HepG2 (cell line): ENCODE data around the gene SHLD1. TPM values are rescaled to one million over a fixed set of nuclear protein-coding genes. Genes with fewer than 3 reads are reported as not detected.

Experiments used
- ATAC-seq: fragments of 200-7000 bp; cut with Tn5 transposase; 3 replicates; pipeline ENCODE4 v1.9.1; 2020; ENCODE audit warnings: mild to moderate bottlenecking, moderate library complexity
- BruUV-seq: library from RNA; stranded (reverse); fragments of 400-500 nt; replicated peaks from 2 replicates; lab custom pipeline; 2021; lab: Mats Ljungman, UMichigan
- CTCF ChIA-PET: fragments of 300-600 bp; formaldehyde crosslinking; extraction: SDS; loops from one replicate; lab custom pipeline; 2021; ENCODE audit warnings: low total read pairs, inconsistent platforms, low intra/inter-chr PET ratio; lab: Yijun Ruan, JAX
- POLR2A ChIA-PET: fragments of 350-600 bp; sonication (Branson Sonifier 250); formaldehyde crosslinking; loops from one replicate; lab custom pipeline; 2020; ENCODE audit warnings: antibody characterized with exemption, inconsistent platforms; lab: Yijun Ruan, JAX
- DNase-seq: peaks from one replicate; pipeline ENCODE4 v3.0.0-alpha.2; 2015; ENCODE audit warnings: low spot score
- FAIRE-seq: peaks from 3 replicates; lab custom pipeline; 2011; peaks lifted over from hg19 to GRCh38; lab: Jason Lieb, UNC
- H2AFZ ChIP-seq: one replicate; pipeline ENCODE4 v1.6.1; 2011; ENCODE audit warnings: low read length, inconsistent platforms
- H3K27ac ChIP-seq: fragments of 300-600 bp; 3 replicates; pipeline ENCODE4 v1.8.0; 2011; ENCODE audit warnings: mixed run types, mild to moderate bottlenecking, mixed read lengths, low read length, inconsistent platforms; ENCODE audit not compliant: insufficient read depth; ENCODE audit errors: extremely low read length
- H3K27me3 ChIP-seq, 2 experiments: fragments of 200-600 bp in 1 of 2; 2 replicates in 1 of 2; 3 replicates in 1 of 2; pipeline versions ENCODE4 v1.6.0 to v1.8.0; 2011; ENCODE audit warnings: low read length in 2 of 2, mild to moderate bottlenecking in 2 of 2, moderate library complexity in 2 of 2, inconsistent platforms in 1 of 2; ENCODE audit not compliant: insufficient read depth in 2 of 2, control insufficient read depth in 1 of 2
- H3K36me3 ChIP-seq, 2 experiments: fragments of 200-600 bp in 1 of 2; replicated peaks in 1 of 2; 2 replicates in 1 of 2; 3 replicates in 1 of 2; pipeline versions ENCODE4 v1.5.1 to v1.8.0; 2011; ENCODE audit warnings: low read length in 2 of 2, inconsistent platforms in 1 of 2; ENCODE audit not compliant: insufficient read depth in 2 of 2, control insufficient read depth in 1 of 2
- H3K4me1 ChIP-seq: 2 replicates; pipeline ENCODE4 v1.5.1; 2012; ENCODE audit warnings: low read length, inconsistent platforms; ENCODE audit not compliant: insufficient read depth
- H3K4me2 ChIP-seq: 2 replicates; pipeline ENCODE4 v1.6.0; 2011; ENCODE audit warnings: low read depth, low read length, inconsistent platforms
- H3K4me3 ChIP-seq, 3 experiments: fragments of 200-600 bp in 1 of 3; sonication (generic), shearing (Covaris generic) in 1 of 3; replicated peaks in 1 of 3; 2 replicates each; pipeline ENCODE4 v1.5.1; 2011 to 2016; ENCODE audit warnings: low read length in 3 of 3, inconsistent platforms in 2 of 3, low read depth in 2 of 3, mild to moderate bottlenecking in 2 of 3, control low read depth in 1 of 3, mixed read lengths in 1 of 3; ENCODE audit not compliant: insufficient read depth in 1 of 3
- H3K79me2 ChIP-seq: one replicate; pipeline ENCODE4 v1.6.1; 2011; ENCODE audit warnings: low read length, inconsistent platforms; ENCODE audit not compliant: insufficient read depth
- H3K9ac ChIP-seq: 2 replicates; pipeline ENCODE4 v1.6.0; 2011; ENCODE audit warnings: mild to moderate bottlenecking, low read depth, low read length, inconsistent platforms; ENCODE audit not compliant: insufficient read depth
- H3K9me3 ChIP-seq: 2 replicates; pipeline ENCODE4 v1.5.1; 2012; ENCODE audit warnings: mild to moderate bottlenecking, low read length
- H4K20me1 ChIP-seq: 2 replicates; pipeline ENCODE4 v1.6.0; 2011; ENCODE audit warnings: inconsistent platforms, mild to moderate bottlenecking, low read length, moderate library complexity; ENCODE audit not compliant: insufficient read depth
- ADNP ChIP-seq: sonication (generic); formaldehyde crosslinking; IDR thresholded peaks from 2 replicates; pipeline ENCODE4 v1.4.0; 2020; ENCODE audit warnings: missing genetic modification reagents
- IKZF1 ChIP-seq: fragments of 450-650 bp; IDR thresholded peaks from 2 replicates; pipeline ENCODE4 v1.7.1; 2016
- MXI1 ChIP-seq: IDR thresholded peaks from 3 replicates; pipeline ENCODE4 v1.6.1; 2012; ENCODE audit warnings: low read depth, low read length, inconsistent platforms, borderline replicate concordance
- NFE2L1 ChIP-seq: sonication (generic); formaldehyde crosslinking; IDR thresholded peaks from 2 replicates; pipeline ENCODE4 v1.4.0; 2020; ENCODE audit warnings: missing genetic modification reagents, mild to moderate bottlenecking, borderline replicate concordance
- TAF1 ChIP-seq: sonication (generic); formaldehyde crosslinking; IDR thresholded peaks from 2 replicates; pipeline ENCODE4 v1.4.0; 2020; ENCODE audit warnings: missing genetic modification reagents
- ZFP1 ChIP-seq: IDR thresholded peaks from 2 replicates; pipeline ENCODE4 v1.6.1; 2016
- ZNF720 ChIP-seq: sonication (generic); formaldehyde crosslinking; IDR thresholded peaks from 2 replicates; pipeline ENCODE4 v1.4.0; 2020; ENCODE audit warnings: missing genetic modification reagents
- ZNF781 ChIP-seq: sonication (generic); formaldehyde crosslinking; IDR thresholded peaks from 2 replicates; pipeline ENCODE4 v1.5.1; 2020; ENCODE audit warnings: borderline replicate concordance, mild to moderate bottlenecking, missing genetic modification reagents; ENCODE audit errors: not compliant biosample characterization
- WGBS: methylation state at CpG from one replicate; pipeline ENCODE4 v1.1.6; 2017; ENCODE audit warnings: low lambda C conversion rate; 5-methylcytosine and 5-hydroxymethylcytosine counted together
- in situ Hi-C: cut with HindIII; loops from 2 replicates; pipeline ENCODE4 v1.10.0; 2017; ENCODE audit warnings: low pct_unique_long_range_greater_than_20kb; ENCODE audit not compliant: extremely low pct_ligation_motif_present
- intact Hi-C: fragments of 100-400 bp; cut with micrococcal nuclease; formaldehyde crosslinking; loops from one replicate; pipeline ENCODE4 v1.10.0; 2022; ENCODE audit not compliant: unreplicated experiment
- polyA plus RNA-seq, 8 experiments: library from polyadenylated mRNA; depleted of rRNA in 3 of 8; stranded (reverse) in 7 of 8; unstranded in 1 of 8; fragments of >200 nt; fragmentation: Illumina TruSeq in 4 of 8; extraction: Trizol in 4 of 8; gene quantifications; 2 replicates each; pipeline versions ENCODE4 v1.2.1 to v1.2.3, GENCODE V29; 2011 to 2016; ENCODE audit warnings: low read depth in 4 of 8, missing spikeins in 1 of 8, mixed read lengths in 1 of 8; ENCODE audit not compliant: insufficient read depth in 1 of 8
- total RNA-seq, 5 experiments: library from RNA; depleted of rRNA; stranded (reverse); fragments of >200 nt; fragmentation: Illumina TruSeq; extraction: Trizol; gene quantifications; 2 replicates each; pipeline ENCODE4 v1.2.3, GENCODE V29; 2016; ENCODE audit warnings: low read depth in 1 of 5
- TF ChIP-seq, protein P1 (sequence below): sonication (generic); formaldehyde crosslinking; IDR thresholded peaks from 2 replicates; pipeline ENCODE4 v1.9.0; 2021; ENCODE audit warnings: missing genetic modification reagents, borderline replicate concordance
- TF ChIP-seq, protein P2 (sequence below), 2 experiments: sonication (generic) in 1 of 2; formaldehyde crosslinking in 1 of 2; IDR thresholded peaks; 2 replicates each; pipeline versions ENCODE4 v1.6.1 to v1.9.0; 2014 to 2022; ENCODE audit warnings: antibody characterized with exemption in 1 of 2, borderline replicate concordance in 1 of 2, inconsistent platforms in 1 of 2, low read depth in 1 of 2, missing genetic modification reagents in 1 of 2

The SHLD1 gene
- total and polyA plus RNA-seq, 2 of the 13 experiments (the other 11 are each of a cell fraction or from before 2014, with no cell fraction given): 8.9 to 10.0 TPM

DNA sequence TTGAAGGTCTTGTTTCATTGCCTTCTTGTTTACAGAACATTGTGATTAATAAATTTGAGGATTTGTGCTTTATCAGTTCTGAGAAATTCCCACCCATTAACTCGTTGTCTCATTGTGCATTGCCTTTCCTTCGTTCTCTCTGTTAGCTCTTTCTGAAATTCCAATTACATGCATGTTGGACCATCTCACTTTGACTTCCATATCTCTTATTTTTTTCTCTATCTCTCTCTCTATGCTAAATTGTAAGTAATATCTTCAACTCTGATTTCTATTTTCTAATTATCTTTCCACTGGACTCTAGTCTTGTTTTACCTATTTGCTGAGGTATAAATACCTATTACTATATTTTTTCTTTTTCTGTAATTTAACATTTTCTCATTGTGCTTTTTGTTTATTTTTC is 92.3 kb downstream of the SHLD1 start:
- no peaks in the 10 kb centered on the region for H3K79me2 ChIP-seq
- no peak overlapping the region for H3K9ac ChIP-seq
- in situ Hi-C loops: no loop called here
- no peak for TF ChIP-seq NFE2L1
- TF ChIP-seq, protein P1, sequence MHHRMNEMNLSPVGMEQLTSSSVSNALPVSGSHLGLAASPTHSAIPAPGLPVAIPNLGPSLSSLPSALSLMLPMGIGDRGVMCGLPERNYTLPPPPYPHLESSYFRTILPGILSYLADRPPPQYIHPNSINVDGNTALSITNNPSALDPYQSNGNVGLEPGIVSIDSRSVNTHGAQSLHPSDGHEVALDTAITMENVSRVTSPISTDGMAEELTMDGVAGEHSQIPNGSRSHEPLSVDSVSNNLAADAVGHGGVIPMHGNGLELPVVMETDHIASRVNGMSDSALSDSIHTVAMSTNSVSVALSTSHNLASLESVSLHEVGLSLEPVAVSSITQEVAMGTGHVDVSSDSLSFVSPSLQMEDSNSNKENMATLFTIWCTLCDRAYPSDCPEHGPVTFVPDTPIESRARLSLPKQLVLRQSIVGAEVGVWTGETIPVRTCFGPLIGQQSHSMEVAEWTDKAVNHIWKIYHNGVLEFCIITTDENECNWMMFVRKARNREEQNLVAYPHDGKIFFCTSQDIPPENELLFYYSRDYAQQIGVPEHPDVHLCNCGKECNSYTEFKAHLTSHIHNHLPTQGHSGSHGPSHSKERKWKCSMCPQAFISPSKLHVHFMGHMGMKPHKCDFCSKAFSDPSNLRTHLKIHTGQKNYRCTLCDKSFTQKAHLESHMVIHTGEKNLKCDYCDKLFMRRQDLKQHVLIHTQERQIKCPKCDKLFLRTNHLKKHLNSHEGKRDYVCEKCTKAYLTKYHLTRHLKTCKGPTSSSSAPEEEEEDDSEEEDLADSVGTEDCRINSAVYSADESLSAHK (CRISPR knock-in tag): no peak
- no peak for TF ChIP-seq IKZF1
- TF ChIP-seq, all 625 proteins: peak for 0
- no peaks in the 10 kb centered on the region for H3K27me3 ChIP-seq
- peaks cover 19% of the 10 kb centered on the region for H3K4me1 ChIP-seq
- no peak overlapping the region for H3K27ac ChIP-seq
- no peak overlapping the region for H3K4me3 ChIP-seq
- ChIA-PET CTCF (no interaction called here), POLR2A (no interaction called here)
- intact Hi-C loops: no loop called here
- no peaks in the 10 kb centered on the region for H4K20me1 ChIP-seq
- no peak for DNase-seq
- no peak for FAIRE-seq
- H3K9me3 ChIP-seq: no peaks in the 10 kb centered on the region
- H3K4me2 ChIP-seq: no peak overlapping the region
- no peak overlapping the region for H2AFZ ChIP-seq
- 89% methylated on average over 2 of the region's 2 CpGs for WGBS
- no peak for ATAC-seq
- BruUV-seq: no TSS peak
- no peaks in the 10 kb centered on the region for H3K36me3 ChIP-seq

DNA sequence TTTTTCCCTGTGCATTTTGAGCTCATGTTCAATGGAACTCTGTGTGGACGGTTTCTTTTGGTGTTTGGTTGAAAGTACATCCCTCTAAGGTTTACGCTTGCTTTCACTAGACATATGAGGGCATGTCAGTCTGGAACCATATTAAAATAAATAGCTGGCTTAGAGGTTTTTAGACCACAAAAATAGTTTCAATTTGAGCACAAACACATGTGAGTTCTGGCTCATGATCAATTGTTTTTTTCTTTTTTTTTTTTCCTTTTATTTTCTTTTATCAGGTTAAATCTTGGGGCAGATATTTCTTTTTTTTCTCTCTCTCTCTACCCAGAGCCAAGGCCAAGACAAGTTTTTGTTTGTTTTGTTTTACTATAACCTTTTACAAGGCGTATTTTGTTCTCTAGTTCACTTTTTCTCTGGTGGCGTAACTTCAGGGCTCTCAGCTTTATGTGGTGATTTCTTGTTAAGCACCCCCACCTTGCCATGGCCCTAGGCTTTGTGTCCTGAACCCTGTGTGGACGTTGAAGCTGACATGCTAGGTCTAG is 92.9 kb downstream of the SHLD1 start:
- H3K4me1 ChIP-seq: peaks cover 19% of the 10 kb centered on the region
- CTCF ChIA-PET: no interaction called here
- H3K9me3 ChIP-seq: no peaks in the 10 kb centered on the region
- DNase-seq (no peak), ATAC-seq (no peak), FAIRE-seq (no peak)
- H3K36me3 ChIP-seq: no peaks in the 10 kb centered on the region
- no peaks in the 10 kb centered on the region for H3K27me3 ChIP-seq
- in situ Hi-C loops (no loop called here), intact Hi-C loops (no loop called here)
- no peak overlapping the region for H2AFZ ChIP-seq
- no peaks in the 10 kb centered on the region for H3K79me2 ChIP-seq
- H3K9ac ChIP-seq: no peak overlapping the region
- BruUV-seq: no TSS peak
- H3K27ac ChIP-seq: no peak overlapping the region
- POLR2A ChIA-PET: interaction anchor here (1.0 kb wide), 1 partner anchor 17 kb away, joined by 3 read pairs; no protein-coding TSS in a partner anchor
- H3K4me3 ChIP-seq: no peak overlapping the region
- H4K20me1 ChIP-seq: no peaks in the 10 kb centered on the region
- no peak overlapping the region for H3K4me2 ChIP-seq
- 85% methylated on average over 5 of the region's 5 CpGs for WGBS
- no peak for TF ChIP-seq ZNF781 (CRISPR knock-in tag)
- TF ChIP-seq, protein P2, sequence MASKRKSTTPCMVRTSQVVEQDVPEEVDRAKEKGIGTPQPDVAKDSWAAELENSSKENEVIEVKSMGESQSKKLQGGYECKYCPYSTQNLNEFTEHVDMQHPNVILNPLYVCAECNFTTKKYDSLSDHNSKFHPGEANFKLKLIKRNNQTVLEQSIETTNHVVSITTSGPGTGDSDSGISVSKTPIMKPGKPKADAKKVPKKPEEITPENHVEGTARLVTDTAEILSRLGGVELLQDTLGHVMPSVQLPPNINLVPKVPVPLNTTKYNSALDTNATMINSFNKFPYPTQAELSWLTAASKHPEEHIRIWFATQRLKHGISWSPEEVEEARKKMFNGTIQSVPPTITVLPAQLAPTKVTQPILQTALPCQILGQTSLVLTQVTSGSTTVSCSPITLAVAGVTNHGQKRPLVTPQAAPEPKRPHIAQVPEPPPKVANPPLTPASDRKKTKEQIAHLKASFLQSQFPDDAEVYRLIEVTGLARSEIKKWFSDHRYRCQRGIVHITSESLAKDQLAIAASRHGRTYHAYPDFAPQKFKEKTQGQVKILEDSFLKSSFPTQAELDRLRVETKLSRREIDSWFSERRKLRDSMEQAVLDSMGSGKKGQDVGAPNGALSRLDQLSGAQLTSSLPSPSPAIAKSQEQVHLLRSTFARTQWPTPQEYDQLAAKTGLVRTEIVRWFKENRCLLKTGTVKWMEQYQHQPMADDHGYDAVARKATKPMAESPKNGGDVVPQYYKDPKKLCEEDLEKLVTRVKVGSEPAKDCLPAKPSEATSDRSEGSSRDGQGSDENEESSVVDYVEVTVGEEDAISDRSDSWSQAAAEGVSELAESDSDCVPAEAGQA (IDR thresholded peaks at IDR 0.05; ENCODE audit: low read depth): no peak
- TF ChIP-seq, protein P2 (CRISPR knock-in tag; IDR thresholded peaks at IDR 0.05; ENCODE audit: borderline replicate concordance): no peak
- TF ChIP-seq TAF1 (CRISPR knock-in tag): no peak
- TF ChIP-seq ZNF720 (CRISPR knock-in tag): no peak
- TF ChIP-seq ZFP1: no peak
- no peak for TF ChIP-seq ADNP
- no peak for TF ChIP-seq MXI1
